Neural cell (in vitro differentiated cells): Measurements from ENCODE around the gene ACAP3.

Experiments
- EP300 ChIP-seq: fragments of 450-650 bp; conservative IDR thresholded peaks from 2 replicates; pipeline ENCODE4 v1.6.1; 2014; ENCODE audit warnings: antibody characterized with exemption, mild to moderate bottlenecking, moderate library complexity; ENCODE audit not compliant: poor library complexity, severe bottlenecking
- EZH2 ChIP-seq: fragments of 200-600, 300-800 bp; shearing (Covaris generic), sonication (generic); IDR thresholded peaks from 2 replicates; pipeline ENCODE4 v1.6.1; 2014; ENCODE audit warnings: antibody characterized with exemption, low read length, borderline replicate concordance, mild to moderate bottlenecking; ENCODE audit not compliant: insufficient read depth, poor library complexity, severe bottlenecking
- POLR2AphosphoS5 ChIP-seq: IDR thresholded peaks from 2 replicates; pipeline ENCODE4 v1.6.1; 2012
- RAD21 ChIP-seq: fragments of 450-650 bp; conservative IDR thresholded peaks from 2 replicates; pipeline ENCODE4 v1.6.1; 2014; ENCODE audit warnings: antibody characterized with exemption, mild to moderate bottlenecking, moderate library complexity
- REST ChIP-seq: IDR thresholded peaks from 2 replicates; pipeline ENCODE4 v1.6.1; 2012; ENCODE audit warnings: borderline replicate concordance
- TAF1 ChIP-seq: IDR thresholded peaks from 2 replicates; pipeline ENCODE4 v1.6.1; 2012; ENCODE audit warnings: low read depth
- TF ChIP-seq, protein P1 (sequence below): fragments of 450-650 bp; IDR thresholded peaks from 2 replicates; pipeline ENCODE4 v1.5.1; 2014; ENCODE audit warnings: antibody characterized with exemption, mild to moderate bottlenecking, moderate library complexity; ENCODE audit not compliant: poor library complexity, severe bottlenecking

- TF ChIP-seq, protein P1, sequence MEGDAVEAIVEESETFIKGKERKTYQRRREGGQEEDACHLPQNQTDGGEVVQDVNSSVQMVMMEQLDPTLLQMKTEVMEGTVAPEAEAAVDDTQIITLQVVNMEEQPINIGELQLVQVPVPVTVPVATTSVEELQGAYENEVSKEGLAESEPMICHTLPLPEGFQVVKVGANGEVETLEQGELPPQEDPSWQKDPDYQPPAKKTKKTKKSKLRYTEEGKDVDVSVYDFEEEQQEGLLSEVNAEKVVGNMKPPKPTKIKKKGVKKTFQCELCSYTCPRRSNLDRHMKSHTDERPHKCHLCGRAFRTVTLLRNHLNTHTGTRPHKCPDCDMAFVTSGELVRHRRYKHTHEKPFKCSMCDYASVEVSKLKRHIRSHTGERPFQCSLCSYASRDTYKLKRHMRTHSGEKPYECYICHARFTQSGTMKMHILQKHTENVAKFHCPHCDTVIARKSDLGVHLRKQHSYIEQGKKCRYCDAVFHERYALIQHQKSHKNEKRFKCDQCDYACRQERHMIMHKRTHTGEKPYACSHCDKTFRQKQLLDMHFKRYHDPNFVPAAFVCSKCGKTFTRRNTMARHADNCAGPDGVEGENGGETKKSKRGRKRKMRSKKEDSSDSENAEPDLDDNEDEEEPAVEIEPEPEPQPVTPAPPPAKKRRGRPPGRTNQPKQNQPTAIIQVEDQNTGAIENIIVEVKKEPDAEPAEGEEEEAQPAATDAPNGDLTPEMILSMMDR: no peak
- TF ChIP-seq TAF1 (no peak), EP300 (no peak), RAD21 (no peak), EZH2 (no peak), REST (no peak), POLR2AphosphoS5 (no peak)
These were observed 34.9 kb upstream of the ACAP3 start for GRCh38 chr1:1342584-1343115.
